ENCODE measurements around the gene SATB2. TPM values are rescaled to one million over a fixed set of nuclear protein-coding genes. Genes with fewer than 3 reads are reported as not detected.

Gene SATB2
- total RNA-seq, 1 donor from 2014 or later, result 1.3 TPM

DNA sequence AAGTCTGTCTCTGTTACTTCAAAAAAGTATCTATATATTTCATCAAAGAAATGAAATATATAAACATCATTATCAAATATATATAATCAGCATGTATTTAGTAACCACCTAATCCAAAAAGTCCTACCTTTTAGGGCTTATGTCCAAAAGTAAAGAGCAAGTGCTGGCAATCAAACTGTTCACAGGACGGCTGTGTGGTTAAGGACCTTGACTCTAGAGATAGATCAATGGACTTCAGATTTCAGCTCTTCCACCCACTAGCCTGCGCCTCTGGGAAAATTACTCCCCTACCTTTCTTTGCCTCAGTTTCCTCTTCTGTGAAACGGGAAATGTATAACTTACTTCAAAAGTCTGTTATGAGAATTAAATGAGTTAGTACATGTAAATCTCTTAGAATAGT lies 29.4 kb downstream of the SATB2 start:
- no peak for ATAC-seq
- intact Hi-C loops (cut with micrococcal nuclease), result no loop called here
- no peak for DNase-seq

DNA sequence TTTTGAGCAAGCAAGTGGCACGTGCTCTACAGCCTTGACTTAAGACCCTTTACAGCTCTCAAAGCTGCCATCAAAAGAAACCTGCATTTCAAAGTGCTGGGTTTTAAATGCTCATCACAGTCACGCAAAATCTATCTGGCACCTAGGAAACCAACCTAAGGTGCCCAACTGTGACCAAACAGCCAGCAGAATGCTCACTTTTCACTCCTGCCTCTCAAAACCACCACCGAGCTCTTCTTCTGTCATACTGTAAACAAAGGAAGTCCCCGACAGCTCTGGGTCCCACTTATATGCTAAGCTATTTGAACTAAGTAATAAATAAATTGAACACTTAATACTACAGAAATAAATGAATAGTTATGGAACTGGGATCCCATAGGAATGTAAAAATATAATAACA lies 33.6 kb downstream of the SATB2 start:
- intact Hi-C loops (cut with micrococcal nuclease), result no loop called here
- ATAC-seq (no peak), DNase-seq (no peak)

DNA sequence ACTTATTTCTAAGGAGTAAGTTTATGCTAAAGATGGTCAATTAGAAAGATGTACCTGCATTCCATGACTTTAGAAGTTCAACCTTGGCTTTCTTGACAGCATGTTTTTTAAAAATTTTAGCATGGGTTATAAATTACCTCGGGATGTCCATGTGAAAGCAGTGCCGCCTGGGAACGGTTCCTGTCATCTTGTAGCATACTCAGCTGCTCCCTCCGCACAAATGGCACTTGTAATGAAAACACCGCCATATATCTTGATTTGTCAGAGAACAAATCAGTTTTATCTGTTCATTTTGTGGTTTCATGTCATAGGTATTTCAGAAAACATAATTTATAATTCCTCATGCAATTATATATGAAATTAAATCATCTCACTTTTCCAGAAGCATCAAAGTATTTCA lies 38.3 kb downstream of the SATB2 start:
- no peak for ATAC-seq
- no peak for DNase-seq
- intact Hi-C loops (cut with micrococcal nuclease), result no loop called here

DNA sequence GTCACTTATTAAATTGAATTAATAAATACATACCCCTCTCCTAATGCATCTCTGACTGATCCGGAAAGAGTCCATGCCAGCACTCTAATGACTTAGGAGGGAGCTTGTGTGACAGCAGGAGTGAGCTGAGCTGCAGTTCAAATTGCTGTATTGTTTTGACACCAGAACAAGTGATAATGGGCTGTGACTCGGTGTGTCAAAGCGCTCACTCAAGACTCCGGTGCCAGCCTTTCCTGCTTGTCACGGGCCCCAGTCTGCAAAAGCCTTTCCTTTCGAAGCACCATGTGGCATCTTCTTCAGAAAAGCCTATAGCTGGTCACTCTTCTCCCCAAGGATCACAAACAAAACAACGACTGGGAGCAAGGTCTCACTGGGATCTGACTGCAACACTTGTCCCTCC lies 43.3 kb downstream of the SATB2 start:
- DNase-seq (no peak), ATAC-seq (no peak)
- intact Hi-C loops (cut with micrococcal nuclease), result no loop called here

DNA sequence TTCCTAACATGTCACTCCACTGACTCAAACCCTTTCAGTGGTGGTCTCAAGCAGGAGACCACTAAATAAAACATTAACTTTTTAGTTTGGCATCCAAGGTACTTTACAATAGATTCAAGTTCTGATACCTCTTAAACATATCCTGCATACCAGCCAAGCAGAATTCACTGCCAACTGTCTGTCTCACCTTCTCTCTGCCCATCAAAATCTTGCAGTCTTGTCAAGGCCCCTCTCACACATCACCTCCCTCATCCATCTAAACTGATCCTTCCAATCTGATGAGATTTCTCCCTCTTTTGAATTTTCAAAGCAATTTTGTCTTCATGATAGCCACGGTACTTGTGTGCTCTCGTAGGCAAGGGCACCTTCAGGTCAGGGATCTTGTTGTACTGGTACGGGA lies 43.7 kb downstream of the SATB2 start:
- intact Hi-C loops (cut with micrococcal nuclease), result no loop called here
- ATAC-seq (no peak), DNase-seq (no peak)

DNA sequence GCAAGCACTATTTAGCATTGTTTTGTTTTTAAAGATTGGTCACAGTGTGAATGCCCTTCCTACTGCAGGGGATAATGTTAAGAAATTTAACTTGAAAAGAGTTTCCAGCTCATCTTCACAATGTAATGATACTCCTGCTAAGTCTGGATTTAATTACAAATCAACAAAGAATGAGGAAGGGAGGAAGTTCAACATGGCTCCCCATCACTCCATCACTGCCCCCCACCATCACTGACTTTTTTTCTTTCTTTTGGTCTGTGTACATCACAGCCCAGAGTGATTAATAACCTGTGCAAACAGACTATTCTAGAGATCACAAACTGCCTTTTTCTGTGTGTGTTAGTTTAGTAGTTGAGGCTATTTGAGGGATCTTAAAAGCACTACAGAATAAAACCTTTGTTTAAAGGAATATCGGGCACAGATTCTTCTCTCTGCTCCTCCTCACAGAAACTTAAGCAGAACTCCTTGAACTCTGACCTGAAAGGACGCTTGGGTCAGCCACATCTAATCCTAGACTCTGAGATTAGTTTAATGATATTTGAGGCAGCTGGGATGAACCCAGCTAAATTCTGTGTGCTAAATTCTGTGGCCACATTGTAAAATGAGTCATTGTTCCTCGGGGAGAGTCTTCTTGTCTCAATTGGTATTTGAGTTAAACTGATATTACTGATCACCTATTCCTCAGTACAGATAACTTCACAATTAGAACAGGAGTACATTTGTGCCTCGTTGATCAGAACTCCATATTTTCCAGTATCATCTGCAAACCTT lies 47.8 kb downstream of the SATB2 start:
- ATAC-seq, result no peak
- DNase-seq, result no peak
- intact Hi-C loops (cut with micrococcal nuclease), result no loop called here

DNA sequence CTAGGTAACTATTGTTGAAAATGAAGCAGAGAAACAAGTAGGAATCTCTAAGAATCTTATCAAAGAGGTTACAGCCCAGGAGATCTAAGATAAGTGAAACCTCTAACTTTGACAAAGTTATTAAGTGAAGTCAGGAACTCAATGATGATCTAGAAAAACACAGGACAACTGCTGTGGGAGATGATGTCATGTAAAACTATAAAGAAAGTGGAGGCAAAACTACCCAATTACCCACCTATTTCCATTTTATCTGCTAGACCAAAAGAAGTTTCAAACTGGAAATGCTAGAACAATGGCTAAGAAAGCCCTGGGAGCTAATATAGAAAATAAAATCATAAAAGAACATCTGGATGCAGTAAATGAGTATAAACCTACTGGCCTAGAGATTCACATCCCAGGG lies 50.3 kb downstream of the SATB2 start:
- ATAC-seq (no peak), DNase-seq (no peak)
- intact Hi-C loops (cut with micrococcal nuclease), result no loop called here

DNA sequence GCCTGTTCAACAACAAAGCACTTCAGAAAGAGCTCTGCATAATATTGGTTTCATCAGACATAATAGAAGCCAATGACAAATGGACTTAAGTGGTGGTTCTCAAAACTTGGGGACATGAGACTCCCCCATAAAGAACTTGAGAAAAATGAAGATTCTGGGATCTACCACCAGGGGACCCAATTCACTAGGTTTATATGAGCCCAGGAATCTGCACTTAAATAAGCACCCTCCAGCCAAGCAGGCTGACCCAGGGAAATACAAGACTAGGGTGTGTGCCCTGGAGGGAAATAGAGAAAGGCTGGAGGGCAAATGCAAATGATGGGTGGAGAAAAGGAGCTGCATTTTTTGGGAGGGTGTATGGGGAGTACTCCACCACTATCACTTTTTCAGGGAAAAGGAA lies 52.5 kb downstream of the SATB2 start:
- DNase-seq (no peak), ATAC-seq (no peak)
- intact Hi-C loops (cut with micrococcal nuclease), result no loop called here

DNA sequence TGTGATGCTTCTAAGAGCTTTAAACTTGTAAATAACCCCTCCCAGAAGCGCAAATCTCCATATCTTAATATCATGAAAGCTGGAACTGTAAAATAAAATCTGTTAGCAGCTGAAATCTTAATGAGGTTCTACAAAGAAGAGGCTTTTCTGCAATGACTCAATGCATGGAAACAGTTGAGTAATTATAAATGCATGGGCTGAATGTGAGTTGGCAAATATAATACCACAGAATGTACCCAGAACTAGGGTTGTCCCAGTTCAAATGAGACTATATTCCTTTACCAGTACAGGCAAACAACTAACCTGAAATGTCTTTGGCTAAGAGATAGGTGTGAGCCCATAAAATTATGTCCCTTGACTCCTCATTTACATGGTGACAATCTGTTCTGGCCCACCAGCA lies 52.9 kb downstream of the SATB2 start:
- no peak for DNase-seq
- ATAC-seq, result no peak
- intact Hi-C loops (cut with micrococcal nuclease), result no loop called here

DNA sequence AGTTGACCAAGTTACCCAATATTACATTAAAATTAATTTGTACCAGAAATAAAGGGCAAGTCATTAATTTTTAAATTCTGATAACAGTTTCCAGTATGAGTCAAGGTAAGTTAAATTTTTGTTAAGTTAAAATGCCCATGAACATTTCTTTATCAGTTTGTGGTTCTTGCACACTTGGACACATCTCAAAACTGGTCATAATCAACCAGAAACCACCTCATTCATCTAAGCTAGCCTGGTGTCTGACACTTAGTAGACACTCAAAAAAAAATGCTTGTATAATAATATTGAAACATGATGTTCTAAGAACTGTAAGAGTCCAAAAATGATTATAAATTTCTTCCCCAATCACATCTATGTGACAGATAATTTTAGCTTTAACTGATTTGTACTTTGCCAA lies 62.4 kb downstream of the SATB2 start:
- ATAC-seq (no peak), DNase-seq (no peak)
- intact Hi-C loops (cut with micrococcal nuclease), result no loop called here

DNA sequence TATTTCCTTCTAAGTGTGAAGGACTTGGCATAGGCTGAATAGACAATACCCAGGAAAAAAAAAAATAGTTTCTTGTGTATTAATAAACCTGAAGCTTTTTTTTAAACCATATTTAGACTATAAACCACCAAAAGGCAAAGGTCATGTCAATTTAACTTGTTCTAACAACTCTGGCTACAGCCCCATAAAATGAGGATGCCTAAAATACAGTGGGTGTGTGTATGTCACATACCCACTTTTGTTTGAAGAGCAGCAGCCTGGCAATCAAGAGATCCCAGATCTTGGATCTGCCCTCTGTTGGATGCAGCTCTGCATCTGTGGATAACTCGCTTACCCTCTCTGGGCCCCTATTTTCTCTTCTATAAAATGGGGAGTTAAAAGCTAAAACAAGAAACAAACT lies 65.4 kb downstream of the SATB2 start:
- DNase-seq (no peak), ATAC-seq (no peak)
- intact Hi-C loops (cut with micrococcal nuclease), result no loop called here

DNA sequence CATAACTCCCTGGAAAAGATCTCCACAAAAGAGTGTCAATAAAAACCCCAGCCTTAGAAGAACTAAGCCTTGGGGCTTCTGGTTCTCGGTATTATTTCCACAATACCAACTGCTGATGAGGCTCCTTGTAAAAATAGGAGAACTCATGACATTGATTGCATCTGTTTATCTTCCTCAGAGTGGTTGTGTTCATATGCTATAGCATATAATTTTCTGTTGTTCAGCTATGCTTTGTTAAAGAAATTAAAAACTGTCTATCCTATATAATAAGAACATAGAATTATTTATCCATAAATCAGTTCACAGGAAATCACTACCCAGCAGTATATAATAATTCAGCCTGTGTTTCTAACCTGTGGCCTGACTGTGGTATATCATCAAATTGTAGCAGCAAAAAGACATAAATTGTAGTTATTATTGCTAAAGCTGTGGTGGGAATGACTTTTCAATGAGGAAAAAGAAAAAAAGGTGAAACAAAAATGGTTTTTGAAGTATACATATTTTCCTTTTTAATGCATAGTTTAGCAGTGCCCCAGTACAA lies 68.9 kb downstream of the SATB2 start:
- no peak for DNase-seq
- ATAC-seq, result no peak
- intact Hi-C loops (cut with micrococcal nuclease), result no loop called here

DNA sequence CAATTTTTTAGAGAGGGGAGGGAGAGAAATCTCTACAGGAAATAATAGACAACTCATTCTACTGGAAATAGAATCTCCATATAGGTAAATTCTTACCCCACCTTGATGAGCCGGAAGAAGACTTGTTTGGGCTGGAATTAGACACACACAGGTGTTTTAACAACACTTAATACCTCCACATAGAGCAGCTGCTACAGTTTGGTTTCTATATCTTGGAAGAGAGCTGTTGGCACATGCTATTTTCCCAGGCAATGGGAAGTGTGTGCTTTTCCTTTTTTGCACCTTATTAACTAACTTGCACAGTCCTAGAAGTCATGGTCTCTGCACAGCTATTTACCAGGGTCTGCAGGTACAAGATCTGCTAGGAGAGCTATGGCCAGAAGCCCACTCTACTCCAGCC lies 73.7 kb downstream of the SATB2 start:
- intact Hi-C loops (cut with micrococcal nuclease), result no loop called here
- no peak for ATAC-seq
- no peak for DNase-seq

DNA sequence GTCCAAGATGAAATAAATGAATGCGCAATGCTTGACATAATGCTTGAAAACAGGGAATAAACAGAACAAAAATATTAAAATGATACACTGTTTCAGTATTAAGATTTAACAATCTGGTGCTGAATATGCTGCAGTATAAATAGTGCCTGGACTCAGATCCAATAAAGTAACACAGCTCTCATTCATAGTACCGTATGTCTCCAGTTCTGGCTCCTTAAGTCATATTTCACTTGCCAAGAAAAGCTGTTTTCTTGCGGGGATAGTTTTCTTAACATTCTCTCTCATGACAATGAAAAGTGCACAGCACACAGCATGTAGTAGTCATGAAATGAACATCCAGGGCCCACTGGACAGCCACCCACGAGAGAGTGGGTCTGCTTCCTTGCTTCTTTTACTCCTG lies 74.7 kb downstream of the SATB2 start:
- intact Hi-C loops (cut with micrococcal nuclease), result no loop called here
- ATAC-seq (no peak), DNase-seq (no peak)

DNA sequence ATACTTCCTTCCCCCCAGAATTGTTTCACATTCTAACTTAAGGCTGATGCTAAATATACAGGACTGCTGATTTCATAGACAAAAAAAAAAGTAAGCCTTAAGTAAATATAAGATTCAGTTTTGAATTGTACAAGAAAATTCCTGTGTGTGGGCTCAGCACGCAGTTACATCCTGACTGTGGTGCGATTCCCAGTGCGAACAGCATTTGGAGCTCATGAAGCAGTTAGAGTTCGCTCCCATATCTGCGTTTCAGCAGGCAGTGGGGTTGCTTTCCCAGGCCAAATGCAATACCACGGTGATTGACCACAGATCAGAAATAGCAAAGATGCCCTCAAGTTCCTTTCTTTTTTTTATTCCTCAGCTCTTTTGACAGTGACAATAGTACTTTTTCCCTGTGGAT lies 75.6 kb downstream of the SATB2 start:
- DNase-seq (no peak), ATAC-seq (no peak)
- intact Hi-C loops (cut with micrococcal nuclease), result no loop called here

DNA sequence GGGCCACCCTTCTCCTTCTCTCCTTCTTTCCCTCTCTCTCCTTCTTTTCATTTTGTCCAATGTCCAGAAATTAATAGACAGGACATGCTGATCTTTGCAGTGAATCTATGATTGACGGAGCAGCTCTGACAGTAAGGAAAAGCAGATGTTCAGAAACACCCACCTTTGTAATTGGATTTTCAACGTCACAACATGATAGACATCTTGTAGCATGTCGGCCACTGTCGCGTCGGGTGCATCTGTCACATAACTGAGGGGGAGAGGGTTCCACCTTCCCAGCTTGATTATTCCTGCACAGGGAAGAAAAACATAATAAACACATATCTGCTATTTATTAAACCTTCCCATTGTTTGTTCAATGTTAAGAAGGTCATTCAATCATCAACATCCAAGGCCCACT lies 76.2 kb downstream of the SATB2 start:
- DNase-seq (no peak), ATAC-seq (no peak)
- intact Hi-C loops (cut with micrococcal nuclease), result no loop called here

DNA sequence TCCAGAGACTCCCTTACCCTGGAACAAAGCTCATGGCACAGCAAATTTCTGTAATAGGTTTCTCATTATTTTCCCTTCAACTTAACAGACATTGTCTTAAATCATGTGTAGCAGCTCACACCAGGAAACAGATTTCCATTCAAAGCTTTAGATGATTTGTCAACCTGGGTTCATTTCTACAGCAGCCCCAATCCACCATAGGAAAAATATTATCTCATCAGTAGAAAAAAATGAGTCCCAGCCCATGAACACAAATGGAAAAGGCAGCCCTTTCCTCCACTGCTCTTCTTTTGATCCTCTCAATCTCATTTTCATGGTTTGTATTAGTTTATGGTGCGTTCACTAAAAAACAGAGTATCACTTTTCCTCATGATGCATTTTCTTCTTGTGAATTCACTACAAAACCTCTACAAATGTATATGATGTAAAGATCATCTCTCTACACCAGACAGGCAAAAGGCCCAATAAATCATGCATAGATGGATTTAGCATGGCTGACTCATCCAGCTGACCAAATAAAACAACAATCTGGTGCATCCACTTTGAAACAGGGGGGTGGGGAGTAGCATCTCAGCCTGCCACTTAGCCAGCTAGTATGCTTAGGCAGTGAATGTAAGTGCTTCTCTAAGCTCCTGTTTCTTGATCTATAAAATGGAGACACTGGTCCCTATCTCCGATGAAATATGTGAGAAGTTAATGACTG lies 78.6 kb downstream of the SATB2 start:
- intact Hi-C loops (cut with micrococcal nuclease), result no loop called here
- ATAC-seq, result no peak

DNA sequence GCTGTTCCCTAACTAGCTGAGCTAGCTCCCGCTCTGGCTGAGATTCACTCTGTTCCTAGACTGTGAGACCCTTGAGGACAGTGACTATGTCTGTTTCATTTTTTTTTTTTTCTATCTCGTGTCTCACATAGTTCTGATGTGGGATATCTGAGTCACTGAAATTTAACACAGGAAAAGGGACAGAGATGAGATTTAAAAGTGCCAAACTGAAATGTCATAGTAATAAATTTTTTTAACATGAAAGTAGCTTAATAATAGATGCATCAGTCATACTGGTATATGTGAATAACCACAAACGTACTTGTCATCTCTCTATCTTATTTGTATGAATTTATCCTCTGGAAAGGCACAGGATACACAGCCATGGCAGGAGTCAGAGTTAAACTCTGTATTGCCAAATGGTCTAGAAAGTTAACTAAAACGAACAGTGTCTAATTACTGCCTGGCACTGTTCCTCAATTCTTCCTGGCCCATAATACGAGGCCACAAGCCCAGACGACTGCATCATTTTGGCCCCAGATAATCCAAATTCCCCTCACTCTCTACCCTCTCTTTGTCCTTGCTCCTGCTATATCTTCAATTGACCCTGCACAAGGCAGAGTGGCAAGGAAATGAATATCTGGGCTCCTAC lies 87.5 kb downstream of the SATB2 start:
- intact Hi-C loops (cut with micrococcal nuclease), result no loop called here
- no peak for DNase-seq
- ATAC-seq, result no peak

More for the DNA sequence above, 78.6 kb downstream of the SATB2 start:
- DNase-seq, result no peak

DNA sequence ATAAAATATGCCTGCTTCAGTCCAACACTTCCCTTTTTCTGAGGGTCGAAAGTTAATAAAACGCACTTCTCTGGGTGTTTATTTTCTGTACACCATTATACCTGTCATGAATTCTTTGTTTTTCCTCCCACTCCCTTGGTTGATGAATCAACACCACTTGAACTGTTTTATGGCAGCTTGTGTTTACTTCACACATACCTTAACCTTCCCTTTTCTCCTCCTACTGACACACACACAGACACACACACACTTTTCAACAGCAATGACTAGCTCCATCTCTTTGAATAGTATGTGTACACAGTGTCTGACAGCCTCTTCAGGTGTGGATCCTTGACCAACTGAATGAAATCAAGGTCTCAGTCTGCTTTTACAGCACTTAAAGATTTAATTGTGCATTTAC lies 91.3 kb downstream of the SATB2 start:
- DNase-seq (no peak), ATAC-seq (no peak)
- intact Hi-C loops (cut with micrococcal nuclease), result no loop called here

DNA sequence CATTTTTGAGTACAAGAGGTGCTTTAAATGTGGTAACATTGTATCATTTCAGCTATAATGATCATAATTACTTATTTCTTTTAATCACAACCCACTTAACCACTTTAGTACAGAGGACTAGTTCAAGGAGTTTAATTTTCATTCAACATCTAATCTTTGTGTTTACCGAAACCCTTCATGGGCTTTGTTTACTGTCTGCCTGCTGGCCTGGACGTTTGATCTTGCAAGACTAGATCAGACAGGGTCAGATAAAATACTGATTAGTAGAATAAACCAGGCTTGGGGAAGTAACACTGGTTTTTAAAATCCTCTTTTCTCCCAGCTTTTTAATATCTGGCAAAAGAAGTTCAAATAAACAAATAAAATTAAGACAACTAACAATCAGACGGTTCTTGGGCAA lies 93.6 kb downstream of the SATB2 start:
- ATAC-seq, result no peak
- DNase-seq, result no peak
- intact Hi-C loops (cut with micrococcal nuclease), result no loop called here

DNA sequence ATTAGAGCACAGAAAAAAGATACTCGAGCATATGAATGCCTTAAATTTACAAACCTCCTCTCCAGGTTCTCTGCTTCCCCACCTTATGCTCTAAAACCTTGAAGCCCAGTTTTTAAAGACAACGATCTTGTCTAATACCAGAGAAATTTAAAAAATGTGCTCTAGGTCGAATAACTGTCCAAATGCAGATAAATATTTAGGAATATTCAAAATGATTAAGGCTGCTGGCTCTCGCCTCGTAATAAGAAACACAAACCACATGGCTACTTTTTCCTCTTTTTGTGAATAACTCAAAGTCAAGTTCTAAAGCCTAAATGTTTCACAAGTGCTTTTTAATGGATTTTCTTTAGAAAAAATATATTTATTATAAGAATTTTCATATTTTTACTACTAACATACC lies 101.3 kb downstream of the SATB2 start:
- ATAC-seq, result no peak
- intact Hi-C loops (cut with micrococcal nuclease), result no loop called here
- no peak for DNase-seq

Data from left ventricle myocardium superior (tissue), 1 donor.